ENCODE data around the gene SH3TC1. TPM values are rescaled to one million over a fixed set of nuclear protein-coding genes. Genes with fewer than 3 reads are reported as not detected.

SH3TC1 gene
- polyA plus RNA-seq, 2 of the 4 experiments (the other 2 are of a cell fraction): 2.8 to 7.4 TPM

DNA sequence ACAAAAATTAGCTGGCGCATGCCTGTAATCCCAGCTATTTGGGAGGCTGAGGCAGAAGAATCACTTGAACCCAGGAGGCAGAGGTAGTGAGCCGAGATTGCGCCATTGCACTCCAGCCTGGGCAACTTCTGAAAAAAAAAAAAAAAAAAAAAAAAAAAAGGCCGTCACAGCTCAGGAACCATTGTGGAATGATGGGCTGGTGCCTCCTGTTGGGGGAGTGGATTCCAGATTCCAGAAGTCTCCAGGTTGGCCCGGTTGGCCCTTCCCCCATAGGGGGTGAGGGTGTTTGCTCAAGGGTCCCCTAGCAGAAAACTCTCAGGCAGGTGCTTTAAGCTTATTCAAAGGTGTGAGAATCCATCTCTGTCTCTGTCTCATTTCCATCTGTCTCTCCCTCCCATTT is 11.5 kb downstream of the SH3TC1 start:
- Histone ChIP-seq H3K27ac (no peak overlapping the region), H3K4me2 (no peak overlapping the region), H3K9me3 (no peaks in the 10 kb centered on the region), H3K4me1 (peaks cover 15% of the 10 kb centered on the region), H3K4me3 (no peak overlapping the region)
- DNase-seq (ENCODE audit: low read depth in 1 of 2, low spot score in 1 of 2): no peak
- ChIA-PET CTCF (no interaction called here), POLR2A (interaction anchor here (0.6 kb wide), 1 partner anchor 33 kb away, joined by 3 read pairs; no protein-coding TSS in a partner anchor)
- peak in 1 of 2 experiments; percentile 7; a peak in 1 of 4 replicates for TF ChIP-seq CEBPB (IDR thresholded peaks at IDR 0.05)
- TF ChIP-seq PBX3 (IDR thresholded peaks at IDR 0.05): no peak
- no peak for TF ChIP-seq MAFK (IDR thresholded peaks at IDR 0.05; ENCODE audit: partially characterized antibody)
- 45% methylated on average over 3 of the region's 5 CpGs for WGBS (ENCODE audit: missing lambda C conversion rate)
- FAIRE-seq: no peak
- no peak for ATAC-seq

GRCh38 chr4:8211251-8211650 is 12.2 kb downstream of the SH3TC1 start:
- ChIA-PET CTCF (no interaction called here), POLR2A (interaction anchor here (0.6 kb wide), 1 partner anchor 32 kb away, joined by 3 read pairs; no protein-coding TSS in a partner anchor)
- Histone ChIP-seq H3K4me3 (no peak overlapping the region), H3K4me2 (no peak overlapping the region), H3K4me1 (peaks cover 15% of the 10 kb centered on the region), H3K9me3 (no peaks in the 10 kb centered on the region), H3K27ac (no peak overlapping the region)
- ATAC-seq (no peak), FAIRE-seq (no peak), DNase-seq (ENCODE audit: low read depth in 1 of 2, low spot score in 1 of 2) (no peak)
- WGBS (ENCODE audit: missing lambda C conversion rate): 100% methylated on average over 2 of the region's 8 CpGs
- TF ChIP-seq, protein P1, sequence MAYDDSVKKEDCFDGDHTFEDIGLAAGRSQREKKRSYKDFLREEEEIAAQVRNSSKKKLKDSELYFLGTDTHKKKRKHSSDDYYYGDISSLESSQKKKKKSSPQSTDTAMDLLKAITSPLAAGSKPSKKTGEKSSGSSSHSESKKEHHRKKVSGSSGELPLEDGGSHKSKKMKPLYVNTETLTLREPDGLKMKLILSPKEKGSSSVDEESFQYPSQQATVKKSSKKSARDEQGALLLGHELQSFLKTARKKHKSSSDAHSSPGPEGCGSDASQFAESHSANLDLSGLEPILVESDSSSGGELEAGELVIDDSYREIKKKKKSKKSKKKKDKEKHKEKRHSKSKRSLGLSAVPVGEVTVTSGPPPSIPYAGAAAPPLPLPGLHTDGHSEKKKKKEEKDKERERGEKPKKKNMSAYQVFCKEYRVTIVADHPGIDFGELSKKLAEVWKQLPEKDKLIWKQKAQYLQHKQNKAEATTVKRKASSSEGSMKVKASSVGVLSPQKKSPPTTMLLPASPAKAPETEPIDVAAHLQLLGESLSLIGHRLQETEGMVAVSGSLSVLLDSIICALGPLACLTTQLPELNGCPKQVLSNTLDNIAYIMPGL (CRISPR knock-in tag; IDR thresholded peaks at IDR 0.05; ENCODE audit: borderline replicate concordance): no peak
- no peak for TF ChIP-seq PBX3 (IDR thresholded peaks at IDR 0.05)
- no peak for TF ChIP-seq NPAS2 (CRISPR knock-in tag; IDR thresholded peaks at IDR 0.05; ENCODE audit: borderline replicate concordance)
- no peak for TF ChIP-seq GATA3 (IDR thresholded peaks at IDR 0.05; ENCODE audit: borderline replicate concordance)
- TF ChIP-seq CTCF (IDR thresholded peaks at IDR 0.05): no peak
- no peak for TF ChIP-seq EP300 (IDR thresholded peaks at IDR 0.05)
- TF ChIP-seq ZC3H11A (IDR thresholded peaks at IDR 0.05): no peak
- TF ChIP-seq PHF8 (IDR thresholded peaks at IDR 0.05; ENCODE audit: borderline replicate concordance, low read depth): no peak
- no peak for TF ChIP-seq BHLHE40 (IDR thresholded peaks at IDR 0.05; ENCODE audit: low read depth, low read length)
- TF ChIP-seq E2F6 (IDR thresholded peaks at IDR 0.05; ENCODE audit: borderline replicate concordance, low read depth): no peak

DNA sequence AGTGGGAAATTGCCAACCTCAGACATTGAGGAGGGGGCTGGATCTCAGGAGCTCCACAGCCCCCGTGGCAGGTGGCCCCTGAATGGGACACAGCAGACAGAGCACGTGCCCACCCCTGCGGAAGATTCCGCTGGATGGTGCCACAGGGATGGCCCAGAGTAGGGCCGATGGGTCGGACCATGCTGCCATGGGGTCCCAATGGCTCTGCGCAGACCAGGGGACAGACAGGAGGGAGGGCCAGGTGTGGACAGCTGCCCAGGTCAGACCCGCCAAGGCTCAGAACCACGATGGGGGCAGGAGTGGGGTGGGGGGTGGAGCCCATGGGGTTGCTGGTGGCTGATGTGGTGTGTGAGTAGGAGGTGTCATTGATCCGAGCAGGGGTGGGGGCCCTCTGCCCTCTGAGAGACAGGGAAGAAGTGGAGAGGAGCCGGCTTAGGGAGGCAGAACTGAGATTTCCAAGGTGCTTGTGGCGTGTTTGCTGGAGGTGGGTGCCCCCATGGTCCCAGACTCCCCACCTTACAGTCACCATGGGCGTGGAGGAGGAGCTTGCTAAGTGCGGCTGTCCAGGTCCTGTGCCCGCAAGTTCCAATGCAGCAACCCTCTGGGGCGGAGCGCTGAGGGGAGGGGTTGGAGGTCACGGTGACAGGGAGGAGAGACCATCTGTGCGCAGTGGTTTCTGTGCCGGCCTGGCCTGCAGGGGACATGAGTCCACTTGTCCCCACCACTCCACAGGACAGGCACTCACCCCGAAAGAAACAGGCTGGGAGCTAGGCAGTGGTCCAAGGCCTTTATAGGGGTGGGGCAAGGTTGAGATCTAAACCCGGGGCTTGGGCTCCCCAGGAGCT is 12.9 kb downstream of the SH3TC1 start:
- FAIRE-seq (no peak), DNase-seq (ENCODE audit: low read depth in 1 of 2, low spot score in 1 of 2) (no peak), ATAC-seq (no peak)
- 88% methylated on average over 10 of the region's 22 CpGs for WGBS (ENCODE audit: missing lambda C conversion rate)
- no peaks in the 10 kb centered on the region for H3K9me3 ChIP-seq
- ChIA-PET CTCF (interaction anchor here (0.7 to 1.0 kb wide), 2 partner anchors 30 to 35 kb away, joined by 3 read pairs; no protein-coding TSS in a partner anchor), POLR2A (no interaction called here)
- no peak overlapping the region for H3K27ac ChIP-seq
- no peak overlapping the region for H3K4me2 ChIP-seq
- peaks cover 15% of the 10 kb centered on the region for H3K4me1 ChIP-seq
- no peak overlapping the region for H3K4me3 ChIP-seq
- TF ChIP-seq, protein P2, sequence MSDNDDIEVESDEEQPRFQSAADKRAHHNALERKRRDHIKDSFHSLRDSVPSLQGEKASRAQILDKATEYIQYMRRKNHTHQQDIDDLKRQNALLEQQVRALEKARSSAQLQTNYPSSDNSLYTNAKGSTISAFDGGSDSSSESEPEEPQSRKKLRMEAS (IDR thresholded peaks at IDR 0.05): no peak
- TF ChIP-seq ZNF302 (CRISPR knock-in tag; IDR thresholded peaks at IDR 0.05): no peak
- TF ChIP-seq FOSB (CRISPR knock-in tag; IDR thresholded peaks at IDR 0.05): no peak
- no peak for TF ChIP-seq HOXB5 (CRISPR knock-in tag; IDR thresholded peaks at IDR 0.05)
- no peak for TF ChIP-seq HOXA7 (CRISPR knock-in tag; IDR thresholded peaks at IDR 0.05)
